Measurements from ENCODE around the gene CHODL.

CHODL gene

GRCh38 chr21:18294100-18294499 lies 49.5 kb downstream of the CHODL start:
- Histone ChIP-seq H3K27ac (ENCODE audit: low read length) (no peak overlapping the region), H3K36me3 (ENCODE audit: control insufficient read depth, low read depth, low read length) (no peaks in the 10 kb centered on the region), H3K9me3 (ENCODE audit: control insufficient read depth, low read depth, low read length) (no peaks in the 10 kb centered on the region), H3K4me1 (ENCODE audit: control insufficient read depth, low read depth, low read length) (no peaks in the 10 kb centered on the region), H3K4me3 (ENCODE audit: low read length) (no peak overlapping the region), H3K27me3 (ENCODE audit: control insufficient read depth, insufficient read depth, low read length) (no peaks in the 10 kb centered on the region), H3K9ac (ENCODE audit: low read length) (no peak overlapping the region)

- Histone ChIP-seq H3K4me3 (ENCODE audit: low read length) (no peak overlapping the region), H3K36me3 (ENCODE audit: control insufficient read depth, low read depth, low read length) (no peaks in the 10 kb centered on the region), H3K9me3 (ENCODE audit: control insufficient read depth, low read depth, low read length) (no peaks in the 10 kb centered on the region), H3K9ac (ENCODE audit: low read length) (no peak overlapping the region), H3K4me1 (ENCODE audit: control insufficient read depth, low read depth, low read length) (no peaks in the 10 kb centered on the region), H3K27me3 (ENCODE audit: control insufficient read depth, insufficient read depth, low read length) (no peaks in the 10 kb centered on the region), H3K27ac (ENCODE audit: low read length) (no peak overlapping the region)
Observed at GRCh38 chr21:18298228-18298627, 53.6 kb downstream of the CHODL start.

All from iPS-18a (cell line).